MM.1S (cell line): Measurements from ENCODE around the gene ZPBP.

Source experiments
- DNase-seq: peaks from one replicate; pipeline ENCODE4 v3.0.0-alpha.2; 2015
- H2AFZ ChIP-seq: fragments of 300-600 bp; sonication (generic); 2 replicates; pipeline ENCODE4 v1.6.0; 2016; ENCODE audit warnings: antibody characterized with exemption, low read length
- H3F3A ChIP-seq: fragments of 300-600 bp; sonication (generic); 2 replicates; pipeline ENCODE4 v1.6.1; 2016; ENCODE audit warnings: mild to moderate bottlenecking, antibody characterized with exemption, low read length, moderate library complexity, mixed read lengths; ENCODE audit not compliant: insufficient read depth
- H3K27ac ChIP-seq: fragments of 300-600 bp; sonication (generic); 2 replicates; pipeline ENCODE4 v1.5.1; 2016; ENCODE audit warnings: mild to moderate bottlenecking, low read length
- H3K27me3 ChIP-seq: fragments of 300-600 bp; sonication (generic); replicated peaks from 2 replicates; pipeline ENCODE4 v1.6.0; 2016; ENCODE audit warnings: low read length; ENCODE audit not compliant: insufficient read depth
- H3K36me3 ChIP-seq: fragments of 300-600 bp; sonication (generic); replicated peaks from 2 replicates; pipeline ENCODE4 v1.6.1; 2016; ENCODE audit warnings: mild to moderate bottlenecking, low read length, mixed read lengths; ENCODE audit not compliant: insufficient read depth
- H3K4me1 ChIP-seq: fragments of 300-600 bp; sonication (generic); 2 replicates; pipeline ENCODE4 v1.6.1; 2016; ENCODE audit warnings: low read length, mixed read lengths
- H3K4me2 ChIP-seq: fragments of 300-600 bp; sonication (generic); 2 replicates; pipeline ENCODE4 v1.6.0; 2016; ENCODE audit warnings: low read depth, low read length
- H3K4me3 ChIP-seq: fragments of 300-600 bp; sonication (generic); 2 replicates; pipeline ENCODE4 v1.5.1; 2016; ENCODE audit warnings: low read length, mixed read lengths
- H3K79me2 ChIP-seq: fragments of 300-600 bp; sonication (generic); 2 replicates; pipeline ENCODE4 v1.6.1; 2016; ENCODE audit warnings: mixed run types, low read length, mixed read lengths
- H3K9ac ChIP-seq: fragments of 300-600 bp; sonication (generic); 2 replicates; pipeline ENCODE4 v1.6.1; 2016; ENCODE audit warnings: low read length, mixed read lengths
- H3K9me2 ChIP-seq: fragments of 300-600 bp; sonication (generic); replicated peaks from 2 replicates; pipeline ENCODE4 v1.6.1; 2016; ENCODE audit warnings: mild to moderate bottlenecking, low read length, mixed read lengths; ENCODE audit not compliant: insufficient read depth
- H3K9me3 ChIP-seq: fragments of 300-600 bp; sonication (generic); replicated peaks from 2 replicates; pipeline ENCODE4 v1.6.1; 2016; ENCODE audit warnings: mild to moderate bottlenecking, low read length, mixed read lengths; ENCODE audit not compliant: insufficient read depth
- H4K20me1 ChIP-seq: fragments of 300-600 bp; sonication (generic); 2 replicates; pipeline ENCODE4 v1.6.1; 2016; ENCODE audit warnings: mild to moderate bottlenecking, low read length, moderate library complexity, mixed read lengths; ENCODE audit not compliant: insufficient read depth
- EZH2 ChIP-seq: fragments of 300-600 bp; sonication (generic); optimal IDR thresholded peaks from 2 replicates; pipeline ENCODE3; 2017; ENCODE audit warnings: low read depth, mild to moderate bottlenecking, antibody characterized with exemption, low read length, mixed read lengths
- EZH2phosphoT487 ChIP-seq: fragments of 300-600 bp; sonication (generic); IDR thresholded peaks from 2 replicates; pipeline ENCODE4 v1.6.1; 2018; ENCODE audit warnings: antibody characterized with exemption, low read length
- TF ChIP-seq, protein P1 (sequence below): fragments of 300-600 bp; sonication (generic); IDR thresholded peaks from 2 replicates; pipeline ENCODE4 v1.5.1; 2016; ENCODE audit warnings: antibody characterized with exemption, low read length, mixed read lengths

Gene ZPBP, protein sequence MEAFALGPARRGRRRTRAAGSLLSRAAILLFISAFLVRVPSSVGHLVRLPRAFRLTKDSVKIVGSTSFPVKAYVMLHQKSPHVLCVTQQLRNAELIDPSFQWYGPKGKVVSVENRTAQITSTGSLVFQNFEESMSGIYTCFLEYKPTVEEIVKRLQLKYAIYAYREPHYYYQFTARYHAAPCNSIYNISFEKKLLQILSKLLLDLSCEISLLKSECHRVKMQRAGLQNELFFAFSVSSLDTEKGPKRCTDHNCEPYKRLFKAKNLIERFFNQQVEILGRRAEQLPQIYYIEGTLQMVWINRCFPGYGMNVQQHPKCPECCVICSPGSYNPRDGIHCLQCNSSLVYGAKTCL

GRCh38 chr7:50092579-50093491 lies at the start of gene ZPBP:
TSS of gene ZPBP (minus strand) at chr7:50093246. CDS start at chr7:50093194, 52 bp downstream.
- no peaks in the 10 kb centered on the region for H3K27me3 ChIP-seq
- no peak within 1 kb of the TSS for H3K9ac ChIP-seq
- H3K27ac ChIP-seq, result no peak within 1 kb of the TSS
- H3K4me1 ChIP-seq, result no peaks in the 10 kb centered on the region
- peak; percentile 57 for DNase-seq
- no peaks in the 10 kb centered on the region for H4K20me1 ChIP-seq
- no peaks in the 10 kb centered on the region for H3K9me2 ChIP-seq
- H3K4me2 ChIP-seq, result peak within 1 kb of the TSS; percentile 67
- no peaks in the 10 kb centered on the region for H3K9me3 ChIP-seq
- no peaks in the 10 kb centered on the region for H3K36me3 ChIP-seq
- no peaks in the 10 kb centered on the region for H3F3A ChIP-seq
- H3K79me2 ChIP-seq, result no peaks in the 10 kb centered on the region
- H3K4me3 ChIP-seq, result peak within 1 kb of the TSS; percentile 52
- peak within 1 kb of the TSS; percentile 69 for H2AFZ ChIP-seq
- TF ChIP-seq EZH2phosphoT487, result no peak
- TF ChIP-seq, protein P1, sequence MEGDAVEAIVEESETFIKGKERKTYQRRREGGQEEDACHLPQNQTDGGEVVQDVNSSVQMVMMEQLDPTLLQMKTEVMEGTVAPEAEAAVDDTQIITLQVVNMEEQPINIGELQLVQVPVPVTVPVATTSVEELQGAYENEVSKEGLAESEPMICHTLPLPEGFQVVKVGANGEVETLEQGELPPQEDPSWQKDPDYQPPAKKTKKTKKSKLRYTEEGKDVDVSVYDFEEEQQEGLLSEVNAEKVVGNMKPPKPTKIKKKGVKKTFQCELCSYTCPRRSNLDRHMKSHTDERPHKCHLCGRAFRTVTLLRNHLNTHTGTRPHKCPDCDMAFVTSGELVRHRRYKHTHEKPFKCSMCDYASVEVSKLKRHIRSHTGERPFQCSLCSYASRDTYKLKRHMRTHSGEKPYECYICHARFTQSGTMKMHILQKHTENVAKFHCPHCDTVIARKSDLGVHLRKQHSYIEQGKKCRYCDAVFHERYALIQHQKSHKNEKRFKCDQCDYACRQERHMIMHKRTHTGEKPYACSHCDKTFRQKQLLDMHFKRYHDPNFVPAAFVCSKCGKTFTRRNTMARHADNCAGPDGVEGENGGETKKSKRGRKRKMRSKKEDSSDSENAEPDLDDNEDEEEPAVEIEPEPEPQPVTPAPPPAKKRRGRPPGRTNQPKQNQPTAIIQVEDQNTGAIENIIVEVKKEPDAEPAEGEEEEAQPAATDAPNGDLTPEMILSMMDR, result peak; percentile 76

GRCh38 chr7:50142425-50143017 lies 49.5 kb upstream of the ZPBP start:
- Histone ChIP-seq H3K4me3 (no peak overlapping the region; the same call in 1 of the 2 replicates), H3F3A (no peaks in the 10 kb centered on the region), H3K27me3 (no peaks in the 10 kb centered on the region), H3K4me2 (peak overlapping the region; percentile 20; the same call in 1 of the 2 replicates), H3K79me2 (no peaks in the 10 kb centered on the region), H3K36me3 (no peaks in the 10 kb centered on the region), H4K20me1 (no peaks in the 10 kb centered on the region), H3K9ac (no peak overlapping the region), H3K9me3 (no peaks in the 10 kb centered on the region), H3K27ac (no peak overlapping the region), H3K9me2 (no peaks in the 10 kb centered on the region), H2AFZ (no peak overlapping the region), H3K4me1 (no peaks in the 10 kb centered on the region)
- DNase-seq, result peak; percentile 45
- TF ChIP-seq, protein P1, result peak; percentile 60
- no peak for TF ChIP-seq EZH2

DNA sequence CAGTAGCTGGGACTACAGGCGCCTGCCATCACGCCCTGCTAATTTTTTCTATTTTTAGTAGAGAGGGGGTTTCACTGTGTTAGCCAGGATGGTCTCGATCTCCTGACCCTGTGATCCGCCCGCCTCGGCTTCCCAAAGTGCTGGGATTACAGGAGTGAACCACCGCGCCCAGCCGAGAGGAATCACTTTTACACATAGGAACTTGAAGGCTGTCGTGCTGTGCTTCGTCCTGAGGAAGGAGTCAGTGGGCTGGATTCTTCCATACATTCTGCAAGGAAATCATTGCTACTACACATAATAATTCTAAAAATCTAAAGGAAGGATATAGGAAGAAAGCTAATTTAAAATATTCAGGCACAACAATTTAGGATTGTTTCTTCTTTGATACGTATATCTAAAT lies 48.8 kb upstream of the ZPBP start:
- Histone ChIP-seq H3K4me2 (no peak overlapping the region), H2AFZ (no peak overlapping the region), H3K4me3 (no peak overlapping the region), H3K9me3 (no peaks in the 10 kb centered on the region), H3K27me3 (no peaks in the 10 kb centered on the region), H3F3A (no peaks in the 10 kb centered on the region), H3K9ac (no peak overlapping the region), H3K27ac (no peak overlapping the region), H3K79me2 (no peaks in the 10 kb centered on the region), H4K20me1 (no peaks in the 10 kb centered on the region), H3K4me1 (no peaks in the 10 kb centered on the region), H3K9me2 (no peaks in the 10 kb centered on the region), H3K36me3 (no peaks in the 10 kb centered on the region)
- DNase-seq, result no peak
- TF ChIP-seq EZH2phosphoT487 (no peak), EZH2 (no peak)
- TF ChIP-seq, protein P1, result no peak
